Activated B cell treated with CpG ODN at 0.5 μM for 24 hours (primary cell): ENCODE data around the gene ELAVL2. TPM values are rescaled to one million over a fixed set of nuclear protein-coding genes. Genes with fewer than 3 reads are reported as not detected.

Source experiments
- ATAC-seq: fragments of 200-7000 bp; cut with Tn5 transposase; one replicate; pipeline ENCODE4 v1.10.0; 2021; ENCODE audit warnings: low read depth, mild to moderate bottlenecking, moderate library complexity
- CTCF ChIA-PET: fragments of 350-600 bp; sonication (Branson Sonifier 250); formaldehyde crosslinking; loops from one replicate; lab custom pipeline; 2021; ENCODE audit warnings: antibody characterized with exemption; lab: Charles Lee
- POLR2A ChIA-PET: fragments of 350-600 bp; sonication (Branson Sonifier 250); formaldehyde crosslinking; loops from one replicate; lab custom pipeline; 2021; ENCODE audit warnings: antibody characterized with exemption; lab: Charles Lee
- DNase-seq: peaks from one replicate; pipeline ENCODE4 v3.0.0; 2022
- H3K27ac Mint-ChIP-seq: one replicate; pipeline ENCODE4 v1.8.0; 2020; ENCODE audit warnings: mixed read lengths
- H3K27me3 Mint-ChIP-seq: one replicate; pipeline ENCODE4 v1.8.0; 2021; ENCODE audit warnings: mixed read lengths
- H3K36me3 Mint-ChIP-seq: one replicate; pipeline ENCODE4 v1.8.0; 2021; ENCODE audit warnings: low read depth, mixed read lengths
- H3K4me1 Mint-ChIP-seq: one replicate; pipeline ENCODE4 v1.8.0; 2021; ENCODE audit warnings: mixed read lengths
- H3K4me3 Mint-ChIP-seq: one replicate; pipeline ENCODE4 v1.8.0; 2020; ENCODE audit warnings: mild to moderate bottlenecking, mixed read lengths
- H3K9me3 Mint-ChIP-seq: one replicate; pipeline ENCODE4 v1.8.0; 2020; ENCODE audit warnings: mixed read lengths
- CTCF ChIP-seq: fragments of 200-600 bp; IDR thresholded peaks from one replicate; pipeline ENCODE4 v1.8.0; 2022; ENCODE audit warnings: antibody characterized with exemption, mild to moderate bottlenecking
- intact Hi-C: fragments of 100-400 bp; cut with micrococcal nuclease; formaldehyde crosslinking; loops from one replicate; pipeline ENCODE4 v1.15.1; 2024
- total RNA-seq: library from RNA; stranded (reverse); gene quantifications from 2 replicates; pipeline ENCODE4 v1.2.3, GENCODE V29; 2022

The ELAVL2 gene
- total RNA-seq, 1 donor from 2014 or later: not detected

GRCh38 chr9:23823986-23824829 is 1.8 kb downstream of the ELAVL2 start:
- Mint-ChIP-seq H3K4me3 (no peak overlapping the region), H3K9me3 (peaks cover 3% of the 10 kb centered on the region), H3K27ac (no peak overlapping the region), H3K27me3 (peaks cover 29% of the 10 kb centered on the region), H3K36me3 (no peaks in the 10 kb centered on the region), H3K4me1 (no peaks in the 10 kb centered on the region)
- intact Hi-C loops: loop anchor here (10.0 kb wide), 1 partner anchor 1849 kb away; no protein-coding TSS in a partner anchor
- ATAC-seq (no peak), DNase-seq (no peak)
- ChIA-PET POLR2A (no interaction called here), CTCF (no interaction called here)
- no peak for TF ChIP-seq CTCF

- intact Hi-C loops: loop anchor here (10.0 kb wide), 1 partner anchor 1848 kb away; no protein-coding TSS in a partner anchor
- Mint-ChIP-seq H3K4me3 (no peak overlapping the region), H3K36me3 (no peaks in the 10 kb centered on the region), H3K27me3 (peaks cover 33% of the 10 kb centered on the region), H3K4me1 (no peaks in the 10 kb centered on the region), H3K27ac (no peak overlapping the region), H3K9me3 (peaks cover 3% of the 10 kb centered on the region)
- ChIA-PET CTCF (no interaction called here), POLR2A (no interaction called here)
- ATAC-seq (no peak), DNase-seq (no peak)
- TF ChIP-seq CTCF: no peak
These were observed 2.8 kb downstream of the ELAVL2 start for GRCh38 chr9:23823269-23823668.

- DNase-seq (no peak), ATAC-seq (no peak)
- Mint-ChIP-seq H3K4me3 (no peak overlapping the region), H3K27me3 (peaks cover 28% of the 10 kb centered on the region), H3K9me3 (peaks cover 3% of the 10 kb centered on the region), H3K4me1 (no peaks in the 10 kb centered on the region), H3K36me3 (no peaks in the 10 kb centered on the region), H3K27ac (no peak overlapping the region)
- ChIA-PET POLR2A (no interaction called here), CTCF (no interaction called here)
- intact Hi-C loops: loop anchor here (10.0 kb wide), 1 partner anchor 1848 kb away; no protein-coding TSS in a partner anchor
- no peak for TF ChIP-seq CTCF
These were observed 3.5 kb downstream of the ELAVL2 start for GRCh38 chr9:23822261-23823169.

- ChIA-PET POLR2A (no interaction called here), CTCF (no interaction called here)
- no peak for TF ChIP-seq CTCF
- H3K27ac Mint-ChIP-seq: no peak overlapping the region
- DNase-seq: no peak
- no peaks in the 10 kb centered on the region for H3K4me1 Mint-ChIP-seq
- H3K4me3 Mint-ChIP-seq: no peak overlapping the region
- intact Hi-C loops: loop anchor here (10.0 kb wide), 1 partner anchor 1847 kb away; no protein-coding TSS in a partner anchor
- peaks cover 3% of the 10 kb centered on the region for H3K9me3 Mint-ChIP-seq
- peaks cover 26% of the 10 kb centered on the region for H3K27me3 Mint-ChIP-seq
- no peak for ATAC-seq
- H3K36me3 Mint-ChIP-seq: no peaks in the 10 kb centered on the region
These were observed 4.5 kb downstream of the ELAVL2 start for GRCh38 chr9:23821375-23822181.
